Renal cortical epithelial cell (primary cell): ENCODE results near the gene MOB3B. TPM values are rescaled to one million over a fixed set of nuclear protein-coding genes. Genes with fewer than 3 reads are reported as not detected.
A peak's percentile ranks its signal among the peaks of the same experiment; 100 is the strongest.

Source experiments
- DNase-seq: peaks from one replicate; pipeline ENCODE4 v3.0.0-alpha.2; 2011; ENCODE audit warnings: low read depth
- total RNA-seq: library from RNA; depleted of rRNA; stranded (reverse); fragments of >200 nt; gene quantifications from 2 replicates; pipeline ENCODE4 v1.2.3, GENCODE V29; 2014

The MOB3B gene
- total RNA-seq = 0.87 and 1.4 TPM in 2 replicates

DNA sequence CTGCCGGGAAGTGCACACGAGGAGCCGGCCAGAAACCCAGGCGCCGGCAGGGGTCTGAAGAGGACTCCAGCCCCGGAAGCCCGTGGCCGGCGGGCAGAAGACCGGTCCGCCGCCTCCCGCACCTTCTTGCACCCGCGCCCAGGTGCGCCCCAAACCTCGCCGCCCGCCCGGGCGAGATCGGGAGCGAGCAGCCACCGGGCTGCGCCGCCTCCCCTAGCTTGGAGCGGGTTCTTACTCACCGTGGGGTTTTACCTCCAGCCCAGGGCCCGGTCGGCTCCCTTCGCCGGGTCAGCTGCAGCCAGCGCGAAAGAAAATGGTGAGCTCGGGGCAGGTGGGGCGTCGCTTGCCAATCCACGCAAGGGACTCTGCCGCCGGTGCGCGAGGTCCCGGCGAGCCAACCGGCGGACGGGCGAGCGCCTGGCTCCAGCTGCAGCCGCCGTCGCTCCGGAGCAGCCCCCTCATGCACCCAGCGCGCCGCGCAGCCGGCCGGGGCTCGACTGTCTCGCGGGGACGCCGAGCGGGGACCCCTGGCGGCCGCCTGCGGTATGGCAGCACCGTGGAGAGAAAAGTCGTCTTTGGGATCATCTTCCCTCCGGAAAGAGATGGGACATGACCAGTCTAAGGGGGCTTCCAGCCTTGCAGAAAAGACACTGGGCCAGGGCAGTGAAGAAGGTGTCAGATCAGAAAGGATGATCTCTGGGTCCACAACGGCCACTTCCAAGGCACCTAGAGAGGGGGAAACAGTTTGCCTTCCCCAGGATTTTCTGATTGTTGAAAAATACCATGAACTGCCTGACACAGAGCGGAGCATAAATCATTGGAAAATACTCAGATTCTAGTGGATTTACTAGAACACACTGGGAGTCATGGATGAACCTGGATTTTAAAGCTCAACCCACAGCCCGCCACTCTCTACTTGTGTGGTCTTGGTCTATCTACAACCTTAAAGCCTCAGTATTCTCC, at the start of gene MOB3B:
Gene MOB3B (minus strand): TSS at position 499 of the 963 bp plus-strand sequence. CDS start 74,264 bp downstream, outside the sequence.
- DNase-seq = no peak

DNA sequence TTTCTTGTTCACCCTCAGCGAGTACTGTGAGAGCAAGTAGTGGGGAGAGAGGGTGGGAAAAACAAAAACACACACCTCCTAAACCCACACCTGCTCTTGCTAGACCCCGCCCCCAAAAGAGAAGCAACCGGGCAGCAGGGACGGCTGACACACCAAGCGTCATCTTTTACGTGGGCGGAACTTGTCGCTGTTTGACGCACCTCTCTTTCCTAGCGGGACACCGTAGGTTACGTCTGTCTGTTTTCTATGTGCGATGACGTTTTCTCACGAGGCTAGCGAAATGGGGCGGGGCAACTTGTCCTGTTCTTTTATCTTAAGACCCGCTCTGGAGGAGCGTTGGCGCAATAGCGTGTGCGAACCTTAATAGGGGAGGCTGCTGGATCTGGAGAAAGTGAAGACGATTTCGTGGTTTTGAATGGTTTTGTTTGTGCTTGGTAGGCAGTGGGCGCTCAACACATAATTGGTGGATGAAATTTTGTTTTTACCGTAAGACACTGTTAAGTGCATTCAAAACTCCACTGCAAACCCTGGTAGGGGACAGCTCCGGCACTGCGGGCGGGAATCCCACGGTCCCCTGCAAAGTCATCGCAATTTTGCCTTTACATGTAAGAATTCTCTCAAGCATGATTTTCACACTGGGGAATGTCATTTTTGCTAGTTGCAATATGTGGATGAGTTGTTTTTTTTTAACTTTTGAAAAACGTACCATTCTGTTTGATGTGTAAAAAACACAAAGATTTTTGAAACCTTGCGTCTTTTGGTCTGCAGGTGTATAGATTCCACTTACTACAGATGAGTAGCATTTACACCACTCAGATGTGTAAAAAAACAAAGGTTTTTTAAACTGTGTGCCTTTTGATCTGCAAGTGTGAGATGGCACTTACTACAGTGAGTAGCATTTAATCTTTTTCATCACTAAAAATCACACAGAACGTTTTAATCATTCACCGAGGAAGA, 44.3 kb upstream of the MOB3B start:
- peak; percentile 100 for DNase-seq

DNA sequence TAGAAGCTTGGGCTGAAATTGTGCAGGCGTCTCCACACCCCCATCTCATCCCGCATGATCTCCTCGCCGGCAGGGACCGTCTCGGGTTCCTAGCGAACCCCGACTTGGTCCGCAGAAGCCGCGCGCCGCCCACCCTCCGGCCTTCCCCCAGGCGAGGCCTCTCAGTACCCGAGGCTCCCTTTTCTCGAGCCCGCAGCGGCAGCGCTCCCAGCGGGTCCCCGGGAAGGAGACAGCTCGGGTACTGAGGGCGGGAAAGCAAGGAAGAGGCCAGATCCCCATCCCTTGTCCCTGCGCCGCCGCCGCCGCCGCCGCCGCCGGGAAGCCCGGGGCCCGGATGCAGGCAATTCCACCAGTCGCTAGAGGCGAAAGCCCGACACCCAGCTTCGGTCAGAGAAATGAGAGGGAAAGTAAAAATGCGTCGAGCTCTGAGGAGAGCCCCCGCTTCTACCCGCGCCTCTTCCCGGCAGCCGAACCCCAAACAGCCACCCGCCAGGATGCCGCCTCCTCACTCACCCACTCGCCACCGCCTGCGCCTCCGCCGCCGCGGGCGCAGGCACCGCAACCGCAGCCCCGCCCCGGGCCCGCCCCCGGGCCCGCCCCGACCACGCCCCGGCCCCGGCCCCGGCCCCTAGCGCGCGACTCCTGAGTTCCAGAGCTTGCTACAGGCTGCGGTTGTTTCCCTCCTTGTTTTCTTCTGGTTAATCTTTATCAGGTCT, 43.5 kb upstream of the MOB3B start, which contains the start of gene C9orf72:
Gene C9orf72 (minus strand): TSS at position 564 of the 716 bp plus-strand sequence. CDS start 6,361 bp downstream, outside the sequence.
- DNase-seq = no peak

DNA sequence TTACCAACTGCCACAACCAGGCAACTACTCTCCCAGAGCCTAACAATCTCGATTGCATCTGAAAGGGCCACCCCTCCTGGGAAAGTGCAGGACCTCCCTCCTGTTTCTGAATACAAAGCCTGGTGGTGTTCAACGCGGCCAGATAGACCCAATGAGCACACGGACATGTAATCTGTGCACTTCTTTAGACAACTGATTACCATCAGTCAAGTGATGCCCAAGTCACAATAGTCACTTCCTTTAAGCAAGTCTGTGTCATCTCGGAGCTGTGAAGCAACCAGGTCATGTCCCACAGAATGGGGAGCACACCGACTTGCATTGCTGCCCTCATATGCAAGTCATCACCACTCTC, 42.9 kb upstream of the MOB3B start:
- peak; percentile 61 for DNase-seq

DNA sequence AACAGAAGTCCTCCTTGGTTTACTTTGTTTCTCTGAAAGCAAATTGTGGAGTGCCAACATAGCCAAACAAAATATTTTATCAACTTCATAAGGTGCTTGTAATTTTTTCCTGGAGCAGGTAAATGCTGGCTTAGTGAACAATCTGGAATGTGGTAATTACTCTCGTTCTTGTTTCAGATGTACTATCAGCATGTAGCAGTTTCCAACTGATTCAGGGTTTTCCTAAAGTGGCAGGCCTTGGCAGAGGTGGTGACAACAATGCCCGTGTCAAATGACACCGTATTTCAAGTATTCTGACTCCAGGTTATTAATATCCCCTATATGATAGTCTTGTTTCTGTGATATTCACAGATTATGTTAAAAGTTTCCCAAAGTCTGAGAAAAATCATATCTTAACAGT, 42.4 kb upstream of the MOB3B start:
- peak; percentile 24 for DNase-seq

DNA sequence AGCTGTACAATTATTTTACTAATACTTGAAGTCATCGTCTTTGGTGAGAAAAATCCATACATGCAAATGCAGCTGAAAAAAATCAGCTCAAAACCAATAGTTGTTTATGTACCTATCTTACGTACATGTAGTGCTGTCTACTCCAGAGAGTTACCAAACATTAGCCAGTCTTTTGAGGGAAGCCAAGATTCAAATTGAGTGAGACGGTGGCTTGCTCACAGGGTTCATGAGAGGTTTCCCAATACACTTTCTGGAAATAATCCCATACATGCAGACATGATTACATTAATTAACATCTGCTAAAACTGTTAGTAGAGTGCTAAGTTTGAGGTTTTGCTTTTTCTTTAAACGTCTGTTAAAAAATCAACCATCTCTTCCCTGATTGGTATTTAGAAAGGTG, 41.4 kb upstream of the MOB3B start:
- DNase-seq = no peak

DNA sequence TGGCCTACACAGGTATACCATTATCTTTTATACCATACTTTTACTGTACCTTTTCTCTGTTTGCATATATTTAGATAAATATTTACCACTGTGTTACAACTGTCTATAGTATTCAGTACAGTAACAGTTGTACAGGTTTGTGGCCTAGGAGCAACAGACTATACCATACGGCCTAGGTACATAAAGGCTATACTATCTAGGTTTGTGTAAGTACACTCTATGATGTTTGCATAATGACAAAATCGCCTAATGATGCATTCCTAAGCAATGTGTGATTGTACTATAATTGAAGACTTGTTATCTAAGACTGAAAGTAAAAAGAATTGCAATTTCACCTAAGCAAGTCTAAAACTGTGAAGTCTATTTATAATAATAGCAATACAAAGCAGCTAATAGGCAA, 39.8 kb upstream of the MOB3B start:
- DNase-seq = peak; percentile 14

DNA sequence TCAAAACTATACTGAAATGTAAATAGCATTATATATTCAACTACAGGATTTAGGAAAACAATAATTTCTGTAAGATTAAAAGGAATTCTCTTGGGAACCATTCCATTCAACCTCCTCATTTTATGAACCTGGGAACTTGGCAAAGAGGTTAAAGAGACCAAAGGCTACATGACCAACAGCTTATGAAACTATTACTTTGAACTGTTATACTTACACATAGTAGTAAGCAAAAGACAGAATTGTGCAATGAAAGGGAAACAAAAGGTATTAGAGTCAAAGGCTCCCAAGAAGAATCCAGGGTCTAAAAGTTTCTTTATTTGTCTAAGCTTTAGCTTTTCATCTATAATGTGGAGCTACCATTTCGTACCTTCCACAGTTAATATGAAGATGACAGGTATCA, 36.5 kb upstream of the MOB3B start:
- peak; percentile 13 for DNase-seq

DNA sequence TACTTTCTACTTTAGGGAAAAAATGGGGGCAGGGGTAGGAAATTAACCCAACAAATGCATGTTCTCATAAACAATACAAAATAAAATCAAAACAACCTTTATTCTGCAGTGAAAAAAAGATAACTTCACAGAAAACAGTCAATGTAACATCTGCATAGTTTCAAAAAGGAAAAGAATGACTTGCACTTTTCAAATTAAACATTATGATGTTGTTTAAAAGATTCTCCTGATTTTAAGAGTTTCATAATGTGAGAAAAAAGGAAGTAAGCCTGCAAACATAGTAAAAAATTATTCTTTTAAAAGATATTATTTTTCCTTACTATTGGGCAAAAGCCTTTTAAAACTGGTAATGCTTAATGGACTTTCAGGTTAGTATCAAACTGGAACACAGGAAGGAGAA, 36.1 kb upstream of the MOB3B start:
- DNase-seq = no peak

DNA sequence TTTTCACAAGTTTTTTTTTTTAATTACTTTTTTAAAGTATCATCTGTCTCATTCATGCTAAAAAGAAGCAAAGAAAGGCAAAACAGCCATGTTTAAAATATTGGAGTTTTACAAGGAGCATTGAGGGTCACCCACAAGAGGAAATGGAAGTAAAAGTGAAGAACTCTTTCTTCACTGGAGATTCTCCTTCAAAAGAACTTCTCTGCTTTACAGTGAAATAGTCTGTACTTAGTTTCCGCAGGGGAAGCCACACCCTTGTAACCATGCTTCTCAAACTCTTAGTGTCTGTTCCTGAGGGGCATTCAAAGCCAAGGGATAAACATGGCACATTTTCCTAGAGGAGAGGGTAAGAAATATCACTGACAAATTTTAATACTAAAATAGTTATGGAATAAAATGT, 35.1 kb upstream of the MOB3B start:
- DNase-seq = no peak

DNA sequence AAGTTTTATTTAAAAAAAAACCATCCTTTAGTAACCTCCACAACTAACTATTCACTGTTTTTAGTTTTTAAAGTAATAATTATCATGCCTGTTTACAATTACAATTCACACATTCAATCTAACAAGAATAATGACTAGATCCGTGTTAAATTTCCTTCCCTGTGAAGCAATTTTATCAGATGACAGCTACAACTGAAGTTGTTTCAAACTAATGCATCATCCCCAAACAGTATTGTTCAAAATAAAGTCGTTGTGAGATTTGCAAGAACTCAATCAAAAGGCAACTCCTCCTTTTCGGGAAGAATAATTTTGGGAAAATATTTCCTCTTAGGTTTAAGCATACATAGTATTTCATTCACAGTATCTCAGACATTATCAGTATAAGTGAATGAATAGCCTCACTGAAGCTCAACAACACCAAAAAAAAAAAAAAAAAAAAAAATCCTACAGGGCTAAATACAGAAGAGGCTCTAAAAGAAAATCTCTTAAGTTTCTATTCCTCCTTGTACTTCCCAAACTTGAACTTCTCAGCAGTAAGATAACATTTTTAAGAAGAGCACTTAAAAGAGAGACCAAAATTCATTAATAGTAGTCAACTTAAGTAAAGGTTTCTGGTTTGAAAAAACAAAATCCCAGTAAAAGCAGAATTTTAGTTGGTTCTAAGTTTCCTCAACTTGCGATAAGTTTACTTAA, 34.3 kb upstream of the MOB3B start:
- no peak for DNase-seq

DNA sequence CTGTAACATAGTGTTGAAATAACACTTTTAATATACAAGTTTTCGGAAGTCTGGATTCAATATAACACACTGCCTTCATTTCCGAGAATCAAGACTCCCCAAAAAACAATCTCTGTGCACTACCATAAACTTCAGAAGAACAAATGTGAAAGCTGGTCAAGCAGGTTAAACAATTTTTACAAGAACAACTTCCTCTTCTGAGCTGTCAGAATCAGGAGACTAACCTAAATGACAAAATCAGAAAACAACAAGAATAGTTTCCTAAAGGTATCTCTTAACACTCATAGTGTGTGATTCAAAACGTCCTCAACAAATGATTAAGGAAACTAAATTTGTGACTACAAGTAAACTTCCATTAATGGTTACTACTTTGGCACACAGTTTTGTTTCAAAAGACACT, 32.1 kb upstream of the MOB3B start:
- no peak for DNase-seq

DNA sequence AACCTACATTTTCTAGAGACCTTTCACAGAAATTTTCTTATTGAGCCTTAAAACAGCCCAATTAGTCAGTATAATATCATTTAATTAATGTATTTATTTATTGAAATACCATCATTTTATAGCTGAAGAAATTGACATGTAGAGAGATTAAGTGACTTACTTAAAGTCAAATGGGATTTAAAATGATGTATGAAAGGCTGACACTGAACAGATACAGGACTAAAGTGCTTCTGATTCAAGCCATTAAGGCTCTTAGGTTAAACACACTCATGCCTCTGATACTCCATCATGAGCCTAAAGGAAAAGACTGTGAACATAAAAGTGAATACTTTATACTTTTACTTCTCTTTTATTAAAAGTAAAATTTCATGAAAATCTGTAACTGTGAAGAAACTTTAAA, 30.8 kb upstream of the MOB3B start:
- DNase-seq = no peak

DNA sequence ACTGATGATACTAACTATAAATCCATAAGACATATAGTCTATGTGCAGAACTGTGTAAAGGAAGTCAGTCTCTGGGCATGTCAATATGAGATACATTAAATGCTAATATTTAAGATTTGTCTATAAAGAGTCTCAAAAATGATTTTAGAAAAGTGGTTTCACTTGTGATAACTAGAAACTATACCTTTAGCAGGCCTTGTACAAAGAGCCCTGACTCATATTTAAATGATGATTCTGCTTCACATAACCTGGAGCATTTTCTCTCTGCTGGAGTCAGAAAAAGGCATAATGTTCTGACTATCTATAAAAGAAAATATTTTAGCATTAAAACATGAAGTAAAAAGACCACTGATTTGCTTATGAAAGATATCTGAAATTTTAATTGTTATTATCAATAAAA, 28.7 kb upstream of the MOB3B start:
- no peak for DNase-seq

DNA sequence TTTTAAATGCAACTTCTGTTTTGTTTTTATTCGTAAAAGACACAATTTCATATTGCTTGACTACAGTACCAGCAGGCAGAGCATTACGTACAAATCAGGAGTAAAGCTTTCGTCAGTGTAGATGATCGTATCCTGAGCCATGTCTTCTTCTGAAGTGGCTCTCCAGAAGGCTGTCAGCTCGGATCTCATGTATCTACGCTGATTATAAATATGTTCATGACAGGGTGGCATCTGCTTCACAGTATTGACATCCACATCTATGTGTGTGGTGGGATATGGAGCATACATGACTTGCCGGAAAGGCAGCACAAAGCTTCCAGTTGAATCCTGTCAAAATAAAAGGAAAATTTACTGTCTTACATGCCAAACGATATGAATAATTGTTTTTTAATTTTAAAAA, 26.9 kb upstream of the MOB3B start:
- no peak for DNase-seq

DNA sequence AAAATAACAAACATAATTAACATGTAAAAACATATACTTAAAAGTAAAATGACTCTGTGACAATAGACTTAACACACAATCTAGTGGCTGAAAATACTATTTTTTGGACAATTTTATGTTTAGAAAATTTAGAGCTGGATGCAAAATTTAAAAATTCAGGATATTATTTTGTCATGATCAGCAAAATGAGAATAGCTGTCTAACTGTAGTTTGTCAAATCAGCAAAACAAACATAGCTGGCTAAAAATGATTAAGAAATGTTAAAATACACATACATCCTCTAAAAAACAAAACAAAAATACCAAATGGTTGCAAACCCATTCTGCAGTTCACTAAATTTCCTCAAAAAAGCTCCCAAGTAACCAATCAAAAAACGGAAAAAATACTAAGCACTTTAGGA, 25.1 kb upstream of the MOB3B start:
- no peak for DNase-seq

DNA sequence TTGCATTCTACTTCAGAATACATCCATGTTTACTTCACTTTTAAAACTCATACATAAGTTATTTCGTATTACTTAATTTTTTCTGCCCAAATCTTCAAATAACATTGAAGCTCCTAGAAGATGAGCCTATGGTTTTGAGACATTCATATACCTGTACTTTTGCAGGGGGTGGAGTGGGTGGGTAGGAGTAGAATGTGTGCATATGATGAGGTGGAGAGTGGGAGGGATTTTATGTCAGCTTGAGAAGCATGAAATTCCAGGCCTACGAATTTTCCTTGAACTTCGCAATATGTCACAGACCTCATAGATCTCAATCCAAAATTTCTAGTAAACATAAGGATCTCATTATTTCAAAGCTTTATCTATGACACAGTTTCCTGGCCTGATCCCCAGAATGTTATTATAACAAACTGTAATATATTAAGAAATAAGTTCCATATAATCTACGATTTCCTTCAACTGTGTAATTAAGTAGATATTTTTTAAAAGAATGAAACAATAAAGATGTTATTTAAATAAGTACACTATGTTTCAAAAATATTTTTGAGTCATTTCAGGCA, 19.7 kb upstream of the MOB3B start:
- no peak for DNase-seq

DNA sequence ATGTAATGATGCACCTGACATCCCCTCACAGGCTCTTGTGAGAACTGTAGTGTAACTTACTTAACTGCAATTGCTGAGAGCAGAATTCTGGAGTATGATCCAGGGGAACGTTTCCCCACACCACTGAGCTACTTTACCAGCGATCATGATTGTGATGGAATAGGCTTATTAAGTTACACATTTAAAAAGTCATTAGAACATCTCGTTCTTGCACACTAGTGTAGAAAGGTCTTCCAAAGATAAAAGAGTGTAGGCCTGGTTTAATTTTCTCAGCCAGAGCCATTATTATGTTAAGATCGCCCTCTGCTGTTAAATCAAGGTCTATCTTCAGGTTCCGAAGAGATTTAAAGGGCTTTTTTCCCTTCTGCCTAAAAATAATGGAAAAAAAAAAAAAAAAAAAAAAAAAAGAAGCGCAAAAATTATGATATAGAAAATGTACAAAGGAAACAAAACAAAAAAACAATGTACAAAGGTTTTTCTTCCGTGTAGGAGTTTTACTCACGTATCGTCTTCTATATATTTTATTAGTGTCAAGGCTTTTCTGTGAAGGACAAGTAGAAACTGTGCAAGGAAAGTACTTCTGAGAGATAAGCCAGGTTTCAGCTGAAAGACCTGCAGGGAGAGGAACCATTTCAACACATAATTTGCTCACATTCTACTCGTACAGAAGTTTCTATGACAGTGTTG, 18.6 kb upstream of the MOB3B start:
- DNase-seq = peak; percentile 57

DNA sequence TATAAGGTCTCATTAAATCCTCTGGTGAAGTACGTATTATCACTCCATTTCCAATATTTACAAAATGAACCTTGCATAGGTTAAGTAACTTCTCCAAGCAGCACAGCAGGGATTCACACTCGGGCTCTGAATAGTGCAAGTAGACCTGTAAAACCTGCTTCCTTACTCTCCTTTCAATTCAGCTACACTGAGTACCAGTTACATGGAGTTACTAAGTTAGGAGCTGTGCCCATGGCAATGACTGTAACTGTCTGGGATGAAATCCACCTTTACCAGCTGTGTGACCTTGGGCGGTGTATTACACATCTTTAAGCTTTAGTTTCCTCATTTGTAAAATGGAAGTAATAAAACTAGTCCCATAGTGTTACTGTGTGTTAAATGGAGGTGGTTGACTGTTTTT, 15.9 kb upstream of the MOB3B start:
- no peak for DNase-seq

DNA sequence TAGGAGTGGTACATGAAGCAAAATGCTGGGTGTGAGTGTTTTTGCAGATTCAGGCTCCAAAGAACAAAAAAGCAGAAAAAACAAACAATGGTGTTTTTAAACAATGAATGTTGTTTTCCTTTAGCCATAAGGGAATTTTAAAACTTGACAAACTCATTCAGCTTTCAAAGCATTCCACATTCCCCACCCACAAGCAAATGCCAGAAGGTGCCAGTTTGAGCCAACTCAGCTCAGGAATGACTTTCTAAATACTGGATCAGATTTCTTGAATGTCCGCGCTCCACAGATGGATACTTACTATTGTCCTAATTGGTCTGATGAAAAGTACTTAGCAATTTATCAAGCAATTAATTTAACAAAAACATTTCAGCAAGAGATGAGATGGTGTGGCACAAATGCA, 12.9 kb upstream of the MOB3B start:
- peak; percentile 82 for DNase-seq
